CD4-positive, alpha-beta T cell treated with Interleukin-6 for 4 hours (primary cell): ENCODE data around the gene KCNG4.

ENCODE experiments used
- DNase-seq: peaks from one replicate; pipeline ENCODE4 v3.0.0-alpha.2; 2020; ENCODE audit warnings: mixed read lengths

Gene KCNG4

DNA sequence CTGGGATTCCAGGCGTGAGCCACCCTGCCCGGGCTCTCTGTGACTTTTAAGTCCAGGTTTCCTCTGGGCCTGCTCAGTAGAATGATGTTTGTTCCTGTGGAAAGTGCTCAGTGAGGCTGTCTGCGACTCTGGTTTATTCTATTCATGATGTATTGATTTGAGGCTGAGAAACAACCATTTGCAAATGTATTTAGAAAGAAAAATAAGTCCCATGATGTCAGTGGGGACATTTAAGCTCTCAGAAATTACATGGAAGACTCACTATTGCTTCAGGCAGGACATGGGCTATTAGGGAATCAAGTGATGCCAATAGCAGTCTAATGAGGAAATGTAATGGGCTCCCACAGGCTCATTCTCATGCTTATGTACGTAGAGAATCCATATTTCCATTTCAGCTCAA lies 22.2 kb upstream of the KCNG4 start:
- no peak for DNase-seq

DNA sequence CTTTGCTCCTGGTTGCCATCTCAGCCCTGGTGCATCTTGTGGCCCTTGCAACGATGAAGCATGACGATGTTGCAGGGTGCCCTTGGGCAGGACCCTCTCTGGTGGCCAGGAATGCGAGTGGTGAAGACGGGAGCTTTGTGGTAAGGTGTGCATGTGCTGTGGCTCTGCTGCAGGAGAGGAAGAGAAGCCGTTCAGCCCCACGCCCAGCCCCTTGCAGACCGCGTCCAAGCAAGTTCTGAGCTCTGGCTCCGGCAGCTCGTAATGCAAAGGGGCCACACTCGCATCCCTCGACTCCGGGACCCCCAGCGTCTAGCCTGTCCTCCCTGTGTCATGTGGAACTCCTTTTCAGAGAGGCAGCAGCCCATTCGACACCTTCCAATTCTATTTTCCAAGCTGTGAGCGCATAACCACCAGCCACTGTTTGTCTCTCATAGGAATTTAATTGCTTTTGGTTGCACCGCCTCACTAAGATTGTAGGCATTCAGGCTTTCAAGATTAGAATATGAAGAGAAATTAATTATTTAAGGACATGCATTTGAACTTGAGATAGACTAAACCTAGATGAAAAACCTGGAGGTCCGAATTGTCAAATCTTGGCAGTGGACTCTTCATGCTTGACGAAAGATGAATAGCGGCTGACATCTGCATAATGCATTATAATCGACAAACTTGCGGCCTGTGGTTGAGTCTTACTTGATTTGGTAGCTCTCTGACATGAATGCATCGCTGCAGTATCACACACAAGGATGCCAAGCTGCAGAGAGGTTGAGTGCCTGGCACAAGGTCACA lies 21.1 kb upstream of the KCNG4 start:
- no peak for DNase-seq

DNA sequence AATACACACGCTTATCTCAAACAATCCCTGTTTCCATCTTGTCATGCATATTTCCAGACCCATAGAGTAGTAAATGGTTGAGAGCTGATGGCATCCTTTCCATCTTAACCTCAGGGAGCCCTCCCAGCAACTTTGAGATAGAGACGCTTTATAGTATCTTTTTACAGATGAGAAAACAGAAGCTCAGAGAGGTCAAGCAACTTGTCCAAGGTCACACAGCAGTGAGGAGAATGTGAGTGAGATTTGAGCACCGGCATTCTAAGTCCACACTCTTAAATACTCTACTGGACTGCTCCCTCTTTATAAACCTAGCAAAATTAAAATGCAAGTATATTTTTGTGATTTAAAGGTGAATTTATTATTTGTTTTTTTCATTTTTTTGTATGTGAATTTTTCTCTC lies 19.9 kb upstream of the KCNG4 start:
- DNase-seq: no peak

DNA sequence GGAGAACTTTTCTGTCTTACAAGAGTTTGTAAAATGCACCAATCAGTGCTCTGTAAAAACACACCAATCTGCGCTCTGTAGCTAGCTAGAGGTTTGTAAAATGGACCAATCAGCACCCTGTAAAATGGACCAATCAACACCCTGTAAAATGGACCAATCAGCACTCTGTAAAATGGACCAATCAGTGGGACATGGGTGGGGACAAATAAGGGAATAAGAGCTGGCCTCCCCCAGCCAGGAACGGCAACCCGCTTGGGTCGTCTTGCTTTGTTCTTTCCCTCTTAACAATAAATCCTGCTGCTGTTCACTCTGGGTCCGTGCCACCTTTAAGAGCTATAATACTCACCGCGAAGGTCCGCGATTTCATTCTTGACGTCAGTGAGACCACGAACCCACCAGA lies 18.5 kb upstream of the KCNG4 start:
- no peak for DNase-seq

DNA sequence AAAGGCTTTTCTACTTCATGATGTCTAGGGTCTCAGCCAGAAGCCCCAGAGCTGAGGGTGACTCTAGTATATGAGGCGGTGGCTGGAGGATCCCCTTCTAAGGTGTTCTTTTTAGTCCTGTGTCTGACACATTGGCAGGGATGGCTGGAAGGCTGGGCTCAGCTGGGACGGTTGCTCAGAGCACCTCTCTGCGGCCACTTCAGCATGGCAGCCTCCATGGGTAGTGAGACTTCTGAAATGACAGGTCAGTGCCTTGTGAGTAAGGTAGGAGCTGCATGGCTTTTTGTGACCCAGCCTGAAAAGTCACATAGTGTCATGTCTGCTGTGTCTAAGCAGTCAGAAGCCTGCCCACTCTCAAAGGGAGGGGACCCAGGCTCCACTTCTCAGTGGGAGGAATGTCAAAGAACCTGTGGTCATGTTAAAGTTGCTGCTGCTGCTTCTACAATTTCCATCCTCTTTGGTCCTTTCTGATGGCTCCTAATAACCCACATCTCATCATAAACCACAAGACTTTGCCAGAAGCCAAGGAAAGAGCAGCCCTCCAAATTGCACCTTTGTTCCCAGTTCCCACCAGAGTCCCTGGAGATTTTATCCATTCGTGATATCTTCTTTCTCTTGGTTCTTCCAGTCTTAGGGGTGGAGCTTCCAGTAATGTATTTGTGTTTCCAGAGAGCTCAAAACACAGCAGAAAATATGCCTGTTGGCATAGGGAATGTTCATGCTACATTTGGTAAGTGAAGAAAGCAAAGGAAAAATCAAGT lies 15.4 kb upstream of the KCNG4 start:
- no peak for DNase-seq

DNA sequence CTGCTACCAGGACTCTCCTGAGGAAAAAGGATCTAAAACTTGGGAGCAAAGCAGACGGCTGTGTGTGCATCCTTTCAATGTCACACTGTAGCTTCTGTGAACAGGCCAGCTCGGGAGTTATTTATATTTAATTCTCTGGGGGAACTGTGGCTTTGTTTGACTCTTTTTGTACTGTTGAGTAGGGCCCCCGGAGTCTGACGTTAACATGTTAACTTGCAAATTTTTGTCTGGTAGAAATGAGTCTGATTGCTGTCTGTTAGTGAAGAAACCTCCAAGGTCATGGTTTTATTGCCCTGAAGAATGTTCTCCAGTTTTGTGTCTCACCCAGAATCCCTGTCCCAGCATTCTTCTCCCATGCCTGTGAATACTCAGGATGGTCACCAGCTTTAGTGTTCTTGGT lies 14.2 kb upstream of the KCNG4 start:
- no peak for DNase-seq

DNA sequence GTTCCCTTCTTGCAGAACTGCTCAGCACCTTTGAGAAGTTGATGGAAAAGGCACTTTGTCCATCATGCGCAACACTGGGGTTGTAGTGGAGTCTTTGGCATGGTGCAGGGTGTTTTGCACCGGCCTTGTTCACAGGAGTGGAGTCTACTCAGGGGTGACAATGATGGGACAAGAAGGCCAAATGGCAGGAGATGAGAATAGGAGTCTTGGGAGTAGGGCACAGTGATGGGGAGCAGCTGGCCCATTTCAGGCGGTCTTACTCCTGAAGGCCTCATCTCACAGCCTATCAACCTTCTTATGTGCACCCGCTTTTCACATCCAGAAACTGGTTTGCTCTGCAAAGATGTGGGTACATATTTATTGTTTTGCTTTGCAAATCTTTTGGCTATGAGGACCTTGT lies 13.4 kb upstream of the KCNG4 start:
- DNase-seq: no peak

DNA sequence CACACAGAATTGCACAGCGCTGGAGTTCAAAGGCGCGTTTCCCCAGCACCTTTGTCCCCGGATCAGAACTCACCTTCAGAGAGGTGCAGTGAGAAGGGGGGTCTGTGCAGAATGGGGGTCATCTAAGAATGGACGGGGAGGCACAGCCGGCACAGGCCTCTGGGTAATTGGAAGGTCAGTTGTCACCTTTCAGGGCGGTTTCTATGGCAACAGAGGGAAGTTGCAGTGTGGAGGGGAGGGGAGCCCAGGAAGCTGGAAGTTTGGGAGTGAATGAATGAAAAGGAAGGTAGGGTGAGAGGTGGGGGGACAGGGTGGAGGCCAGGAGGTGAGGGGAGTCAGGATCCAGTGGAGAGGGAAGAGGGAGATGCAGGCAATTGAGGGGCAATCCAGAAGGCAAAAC lies 12.4 kb upstream of the KCNG4 start:
- no peak for DNase-seq

DNA sequence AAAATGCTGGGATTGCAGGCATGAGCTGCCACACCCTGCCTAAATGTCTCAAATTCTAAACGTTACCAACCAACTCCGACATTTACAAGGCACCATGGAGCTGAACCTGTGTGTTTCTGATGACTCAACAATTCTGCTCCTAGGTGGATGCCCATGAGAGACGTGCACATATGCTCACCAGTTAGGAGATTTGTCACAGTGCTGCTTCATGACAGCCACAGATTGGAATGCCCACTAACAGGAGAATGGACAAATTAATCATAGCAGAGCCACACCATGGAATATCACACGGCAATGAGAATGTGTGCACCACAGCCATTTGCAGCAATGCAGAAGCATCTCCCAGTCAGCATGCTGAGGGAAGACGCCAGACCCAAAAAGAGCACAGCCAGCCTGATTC lies 8.0 kb upstream of the KCNG4 start:
- DNase-seq: no peak

DNA sequence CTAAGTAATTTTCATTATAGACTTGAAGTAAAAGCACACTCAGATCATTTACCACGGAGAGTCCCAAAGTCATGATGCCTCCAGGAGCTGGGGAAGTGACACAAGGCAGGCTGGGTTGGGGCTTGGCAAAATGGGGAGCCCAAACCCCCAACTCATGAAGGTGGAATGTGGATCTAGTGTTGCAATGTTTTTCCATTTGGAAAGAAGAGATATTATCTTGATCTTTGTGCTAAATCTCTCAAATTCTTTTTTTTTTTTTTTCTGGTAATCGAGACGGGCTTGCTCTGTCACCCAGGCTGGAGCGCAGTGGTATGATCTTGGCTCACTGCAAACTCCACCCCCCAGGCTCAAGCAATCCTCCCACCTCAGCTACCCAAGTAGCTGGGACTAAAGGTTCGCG lies 7.5 kb upstream of the KCNG4 start:
- no peak for DNase-seq

DNA sequence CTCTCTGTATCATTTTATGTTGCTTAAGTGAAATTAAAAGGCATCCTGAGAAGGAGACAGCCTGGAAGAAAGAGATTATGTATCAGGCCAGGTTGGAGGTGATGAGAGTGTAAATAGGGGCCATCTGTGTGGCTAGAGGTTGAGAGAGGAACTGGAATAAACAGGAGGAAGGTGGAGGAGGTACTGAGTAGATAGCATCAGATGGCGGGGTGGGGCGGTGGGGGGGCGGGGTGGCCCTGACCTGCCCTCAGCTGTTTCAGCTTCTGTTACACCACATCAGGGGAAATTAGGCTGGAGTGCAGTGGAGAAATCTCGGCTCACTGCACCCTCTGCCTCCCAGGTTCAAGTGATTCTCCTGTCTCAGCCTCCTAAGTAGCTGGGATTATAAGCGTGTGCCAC lies 6.9 kb upstream of the KCNG4 start:
- no peak for DNase-seq

DNA sequence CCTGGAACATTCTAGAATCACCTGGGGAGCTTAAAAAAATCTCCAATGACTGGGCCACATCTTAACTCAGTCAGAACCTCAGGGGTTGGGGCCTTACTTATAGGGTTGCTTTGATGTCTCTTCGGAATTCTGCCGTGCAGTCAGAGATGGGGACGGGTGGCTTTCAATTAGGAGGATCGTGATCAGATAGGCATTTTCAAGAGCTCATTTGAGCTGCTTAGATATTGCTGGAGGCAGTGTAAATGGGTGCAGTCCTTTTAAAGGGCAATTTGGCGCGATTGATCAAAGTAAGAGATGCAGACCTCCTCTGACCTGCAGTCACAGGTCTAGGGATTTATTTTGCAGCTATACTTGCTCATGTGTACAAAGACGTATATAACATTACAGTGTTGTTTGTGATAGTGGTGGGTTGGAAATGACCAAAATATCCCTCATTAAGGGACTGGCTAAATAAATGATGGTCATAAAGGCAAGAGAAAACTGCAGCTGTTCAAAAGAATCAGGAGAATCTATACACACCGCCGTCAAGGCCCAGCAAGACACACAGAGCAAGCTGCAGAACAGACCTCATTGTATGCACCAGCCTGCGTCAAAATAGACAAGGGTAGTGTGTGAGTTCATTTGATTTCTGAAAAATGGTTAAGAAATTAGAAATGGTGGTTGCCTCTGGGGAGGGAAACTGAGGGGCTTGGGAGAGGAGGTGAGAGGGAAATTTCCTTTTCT lies 6.3 kb upstream of the KCNG4 start:
- DNase-seq: no peak

DNA sequence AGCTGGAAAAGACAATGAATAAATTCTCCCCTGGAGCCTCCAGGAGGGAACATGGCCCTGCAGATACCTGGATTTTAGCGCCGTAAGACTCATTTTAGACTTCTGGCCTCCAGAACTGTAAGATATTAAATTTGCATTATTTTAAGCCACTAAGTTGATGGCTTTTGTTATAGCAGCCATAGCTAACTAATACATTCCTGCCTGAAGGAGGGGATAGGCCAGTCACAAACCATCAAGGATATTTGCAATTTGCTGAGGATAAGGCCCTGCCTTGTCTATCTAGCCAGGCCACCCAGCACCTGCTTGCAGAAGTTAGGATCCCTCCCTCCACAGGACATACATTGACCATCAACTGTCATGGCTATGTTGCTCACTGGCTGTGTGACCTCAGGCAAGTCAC lies 4.9 kb upstream of the KCNG4 start:
- no peak for DNase-seq

DNA sequence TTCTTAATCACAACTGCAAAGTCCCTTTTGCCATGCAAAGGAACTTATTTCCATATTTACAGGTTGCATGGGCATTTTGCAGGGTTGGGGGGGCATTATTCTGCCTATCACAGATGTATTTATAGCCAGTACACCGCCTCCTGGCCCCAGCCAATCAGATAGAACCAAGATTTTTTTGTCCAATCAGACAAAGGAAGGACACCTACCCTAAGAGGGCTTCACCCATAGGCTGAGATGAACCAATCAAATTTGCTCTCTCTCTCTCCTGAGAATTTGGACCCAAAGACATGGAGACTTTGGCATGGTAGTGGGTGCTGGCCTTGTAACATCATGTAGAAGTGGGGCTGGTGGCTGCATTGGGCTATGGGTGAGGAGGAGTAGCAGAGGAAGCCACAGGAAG lies 3.9 kb upstream of the KCNG4 start:
- no peak for DNase-seq

DNA sequence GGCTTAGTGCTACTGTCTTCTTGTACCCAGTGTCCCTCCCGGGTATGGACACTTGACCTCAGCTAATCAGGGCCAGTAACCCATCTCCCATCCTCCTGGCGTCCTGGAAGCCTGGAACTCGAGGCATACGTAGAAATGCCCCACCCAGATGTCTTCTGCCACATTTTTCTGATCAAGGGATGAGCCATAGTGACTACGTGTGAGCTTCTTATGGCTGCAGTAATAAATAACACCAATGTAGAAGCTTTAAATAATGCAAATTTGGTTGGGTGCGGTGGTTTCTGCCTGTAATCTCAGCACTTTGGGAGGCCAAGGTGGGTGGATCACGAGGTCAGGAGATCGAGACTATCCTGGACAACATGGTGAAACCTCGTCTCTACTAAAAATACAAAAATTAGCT lies 3.0 kb upstream of the KCNG4 start:
- no peak for DNase-seq

DNA sequence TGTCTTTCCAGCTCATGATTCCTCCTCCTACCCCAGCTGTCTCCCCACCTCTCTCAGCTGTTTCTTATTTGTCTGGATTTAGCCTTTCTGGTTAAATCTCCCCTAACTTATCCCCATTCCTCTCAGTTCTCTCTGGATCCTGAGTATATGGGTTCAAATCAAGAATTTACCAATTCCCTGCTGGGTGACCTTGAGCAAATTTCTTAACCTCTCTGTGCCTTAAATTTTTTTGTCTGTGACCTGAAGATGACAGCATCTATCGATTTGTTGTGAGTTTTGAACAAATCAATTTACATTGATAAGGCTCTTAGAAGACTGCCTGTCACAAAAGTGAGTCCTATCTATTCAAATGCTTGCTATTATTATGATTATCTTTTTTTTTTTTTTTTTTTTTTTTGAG lies 2.0 kb upstream of the KCNG4 start:
- DNase-seq: no peak

DNA sequence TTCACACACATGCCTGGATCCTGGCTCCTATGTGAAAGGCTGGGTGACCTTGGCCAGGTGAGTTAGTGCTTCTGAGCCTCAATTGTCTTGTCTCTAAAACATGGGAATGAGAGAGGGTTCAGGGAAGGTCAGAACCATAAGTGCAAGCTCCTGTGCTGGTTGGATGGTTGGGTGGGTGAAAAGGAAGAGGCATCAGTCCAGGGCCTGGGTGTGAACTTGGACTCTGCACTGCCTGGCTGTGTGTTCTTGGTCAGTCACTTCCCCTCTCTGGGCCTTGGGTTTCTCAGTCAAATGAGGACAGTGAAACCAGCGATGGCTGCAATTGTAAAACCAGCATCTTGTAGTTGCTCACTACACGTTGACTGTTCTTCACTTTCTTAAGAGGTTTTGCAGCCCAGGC lies 643 bp upstream of the KCNG4 start:
- no peak for DNase-seq

DNA sequence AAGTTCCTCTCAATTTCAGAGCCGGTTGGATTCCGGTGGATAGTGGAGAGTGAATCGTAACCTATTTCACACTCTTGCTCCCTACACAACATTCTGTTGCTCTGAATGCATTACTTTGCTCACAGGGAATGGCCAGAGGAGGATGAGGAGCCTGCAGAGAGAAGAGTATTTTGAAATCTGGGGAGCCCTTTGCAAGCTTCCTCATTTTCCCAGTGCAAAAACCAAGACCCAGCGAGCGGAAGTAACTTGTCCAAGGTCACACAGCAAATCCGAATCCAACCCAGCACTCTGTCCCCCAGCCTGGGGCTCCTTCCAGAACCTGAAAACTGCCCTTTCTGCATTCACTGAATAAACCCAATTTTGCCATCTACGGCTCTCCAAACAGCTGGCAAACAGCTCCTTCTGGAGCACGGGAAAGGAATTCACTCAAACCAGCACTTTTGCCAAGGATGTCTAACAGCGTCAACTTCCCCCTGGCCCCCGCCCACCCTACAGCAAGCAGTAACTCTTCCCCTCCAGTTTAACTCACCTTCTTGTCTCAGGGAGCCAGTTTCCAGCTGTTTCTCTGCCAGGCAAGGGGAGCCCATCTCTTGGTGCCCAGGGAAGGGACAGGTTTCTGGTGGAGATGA lies 557 bp downstream of the KCNG4 start:
- no peak for DNase-seq

DNA sequence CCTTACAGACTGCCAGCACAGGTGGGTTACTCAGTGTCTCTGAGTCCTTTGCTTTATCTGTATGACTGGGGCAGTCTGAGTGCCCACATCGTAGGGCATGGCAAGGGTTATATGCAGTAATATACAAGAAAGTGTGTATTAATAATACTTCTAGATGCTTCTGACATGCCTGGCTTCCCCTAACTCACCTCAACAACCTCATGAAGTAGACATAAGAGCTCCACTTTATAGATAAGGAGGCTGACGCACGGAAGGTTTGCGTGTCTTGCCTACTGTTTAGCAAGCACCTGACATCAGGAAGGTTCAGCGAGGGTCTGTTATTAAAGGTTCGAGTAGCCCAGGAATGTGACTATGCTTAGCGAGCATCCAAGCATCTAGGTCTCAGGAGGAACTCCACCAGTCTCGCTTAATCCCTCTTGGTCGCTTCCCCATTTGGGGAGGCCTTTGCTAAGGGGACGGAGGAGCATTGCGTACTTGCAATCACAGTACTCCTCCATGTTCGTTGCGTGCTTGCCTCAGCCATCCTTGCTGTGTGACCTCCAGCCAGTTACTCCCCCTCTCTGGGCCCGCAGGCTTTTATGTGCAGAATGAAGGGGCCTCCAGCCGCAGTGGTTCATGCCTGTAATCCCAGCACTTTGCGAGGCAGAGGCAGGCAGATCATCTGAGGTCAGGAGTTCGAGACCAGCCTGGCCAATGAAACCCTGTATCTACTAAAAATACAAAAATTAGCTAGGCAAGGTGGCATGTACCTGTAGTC lies 1.6 kb downstream of the KCNG4 start:
- no peak for DNase-seq

DNA sequence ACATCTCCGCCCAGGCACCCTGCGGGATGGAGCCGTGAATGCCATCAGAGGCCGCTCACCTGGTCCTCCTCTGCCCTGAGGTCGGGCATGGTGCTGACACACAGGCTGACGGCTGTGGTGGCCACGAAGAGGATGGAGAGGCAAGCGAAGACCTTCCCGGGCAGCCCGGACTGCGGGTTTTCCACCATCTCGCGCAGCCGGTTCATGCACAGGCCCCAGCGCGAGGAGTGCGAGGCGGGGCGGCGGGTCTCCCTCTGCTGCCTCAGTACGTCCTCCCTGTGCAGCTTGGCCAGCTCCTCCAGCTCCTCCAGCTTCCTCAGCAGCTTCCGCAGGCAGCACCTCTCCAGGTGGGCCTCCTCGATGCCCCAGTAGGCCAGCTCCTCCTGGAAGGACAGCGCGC lies 3.1 kb downstream of the KCNG4 start:
- no peak for DNase-seq

DNA sequence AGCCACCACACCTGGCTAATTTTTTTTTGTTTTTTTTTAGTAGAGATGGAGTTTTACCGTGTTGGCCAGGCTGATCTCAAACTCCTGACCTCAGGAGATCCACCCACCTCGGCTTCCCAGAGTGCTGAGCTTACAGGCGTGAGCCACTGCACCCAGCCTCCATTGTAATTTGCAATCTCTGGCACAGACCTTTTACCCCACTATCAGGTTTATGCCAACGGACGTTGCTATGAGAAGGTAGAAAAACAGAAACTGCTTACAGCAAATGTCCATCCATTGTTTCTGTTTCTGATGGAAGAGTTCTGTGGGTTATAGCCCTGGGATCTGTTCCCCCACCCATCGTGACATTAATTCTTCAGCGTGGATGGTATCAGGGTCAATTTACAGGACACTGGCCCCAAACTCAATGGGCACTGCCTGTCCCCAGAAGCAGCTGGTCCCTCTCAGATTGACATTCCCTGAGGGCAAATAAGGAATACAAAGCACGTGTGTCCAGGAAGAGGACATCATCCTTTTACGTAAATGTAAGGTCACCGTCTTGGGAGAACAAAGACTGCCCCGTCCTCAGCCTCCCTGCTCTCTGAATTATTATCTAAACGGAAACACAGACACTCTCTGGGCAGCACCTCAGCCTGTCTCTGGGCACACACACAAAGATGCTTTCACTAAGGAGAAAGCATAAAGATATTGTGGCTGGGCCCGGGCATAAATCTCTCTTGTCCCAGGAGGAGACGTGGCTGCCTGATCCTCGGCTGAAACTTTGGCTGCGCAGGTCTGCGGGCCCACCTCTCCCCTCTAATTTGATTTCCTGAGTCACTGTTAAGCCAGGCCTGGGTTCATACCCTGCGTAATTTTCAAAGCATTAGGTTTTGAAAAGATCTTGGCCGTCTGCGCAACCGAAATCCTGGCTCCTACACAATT lies 5.2 kb downstream of the KCNG4 start:
- DNase-seq: no peak

DNA sequence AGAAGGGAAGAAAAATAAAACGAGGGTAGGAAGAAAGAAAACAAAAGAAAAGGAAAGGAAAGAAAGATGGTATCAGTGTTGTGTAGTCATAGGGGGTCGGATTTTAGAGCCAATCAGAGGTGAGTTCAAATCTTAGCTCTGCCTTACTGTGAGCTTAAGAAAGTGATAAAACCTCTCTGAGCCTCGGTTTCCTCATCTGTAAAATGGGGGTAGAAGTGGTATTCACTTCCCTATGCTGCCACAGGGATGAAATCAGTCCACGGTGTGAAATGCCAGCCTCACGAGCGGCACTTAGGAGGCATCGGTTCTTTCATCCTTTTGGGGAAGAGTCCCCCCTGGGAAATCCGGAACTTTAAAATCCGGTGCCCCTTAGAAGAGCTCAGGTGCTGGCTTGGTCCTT lies 6.1 kb downstream of the KCNG4 start:
- no peak for DNase-seq
